ENCODE measurements around the gene BMP7.
"Not testable (repeated sequence)": the region's sequence is repeated elsewhere in the genome, so short reads cannot be mapped to it uniquely, and the experiment has no call there.

Gene BMP7

DNA sequence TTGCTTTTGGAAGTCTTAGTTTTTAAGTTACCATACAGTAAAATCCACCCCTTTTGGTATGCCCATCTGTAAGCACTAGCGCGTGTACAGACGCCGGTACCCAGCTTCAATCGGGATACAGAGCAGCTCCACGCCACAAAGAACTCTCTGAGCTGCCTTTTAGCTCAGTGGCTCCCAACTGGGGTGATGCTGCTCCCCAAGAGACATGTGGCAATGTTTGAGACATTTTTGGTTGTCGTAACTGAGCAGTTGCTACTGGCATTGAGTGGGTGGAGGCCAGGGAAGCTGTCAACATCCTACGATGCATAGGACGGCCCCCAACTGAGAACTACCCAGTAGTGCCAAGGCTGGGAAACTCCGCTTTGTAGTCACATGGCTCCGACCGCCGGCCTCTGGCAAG lies 73.3 kb downstream of the BMP7 start:
- DNase-seq (ENCODE audit: low spot score in 2 of 2) (no peak), ATAC-seq (replicated peaks; ENCODE audit: extremely low read depth, poor library complexity, severe bottlenecking) (no peak)
- Mint-ChIP-seq H3K4me3 (no peak overlapping the region), H3K27ac (ENCODE audit: low read depth) (no peak overlapping the region), H3K27me3 (peaks cover 19% of the 10 kb centered on the region), H3K4me1 (no peaks in the 10 kb centered on the region), H3K36me3 (ENCODE audit: insufficient read depth) (peaks cover 3% of the 10 kb centered on the region), H3K9me3 (no peaks in the 10 kb centered on the region)

DNA sequence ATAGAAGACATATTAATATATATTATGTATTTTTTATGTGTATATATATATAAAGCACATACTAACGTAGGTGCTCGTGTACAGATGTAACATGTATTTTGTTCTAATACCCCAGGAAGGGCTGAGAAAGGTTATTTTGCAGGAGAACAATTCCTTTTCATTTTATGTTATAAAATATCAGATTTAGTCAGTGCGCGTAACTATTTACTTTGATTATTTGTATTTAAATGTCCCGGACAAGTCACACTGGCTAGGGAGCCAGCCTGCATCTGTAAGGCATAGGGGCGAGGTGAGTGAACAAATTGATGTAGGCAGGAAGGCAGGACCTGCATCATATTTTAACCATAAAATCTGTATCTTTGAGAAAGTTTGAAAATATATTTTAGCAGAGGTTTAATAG lies 74.1 kb downstream of the BMP7 start:
- Mint-ChIP-seq H3K27ac (ENCODE audit: low read depth) (no peak overlapping the region), H3K27me3 (peaks cover 19% of the 10 kb centered on the region), H3K9me3 (no peaks in the 10 kb centered on the region), H3K36me3 (ENCODE audit: insufficient read depth) (peaks cover 3% of the 10 kb centered on the region), H3K4me3 (no peak overlapping the region), H3K4me1 (no peaks in the 10 kb centered on the region)
- ATAC-seq (replicated peaks; ENCODE audit: extremely low read depth, poor library complexity, severe bottlenecking), result no peak
- DNase-seq (ENCODE audit: low spot score in 2 of 2), result no peak

DNA sequence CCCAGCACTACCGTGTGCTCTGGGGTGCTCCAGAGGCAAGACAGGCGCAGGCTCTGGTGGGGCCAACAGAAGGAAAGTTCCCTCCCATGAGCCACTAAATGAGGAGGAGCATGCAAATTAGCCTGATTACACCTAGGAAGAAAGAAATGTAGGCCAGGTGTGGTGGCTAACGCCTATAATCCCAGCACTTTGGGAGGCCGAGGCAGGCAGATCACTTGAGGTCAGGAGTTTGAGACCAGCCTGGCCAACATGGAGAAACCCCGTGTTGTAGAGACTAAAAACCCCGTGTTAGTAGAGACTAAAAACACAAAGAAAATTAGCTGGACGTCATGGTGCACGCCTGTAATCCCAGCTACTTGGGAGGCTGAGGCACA lies 75.2 kb downstream of the BMP7 start:
- not testable (repeated sequence) for H3K4me3 Mint-ChIP-seq; ATAC-seq (replicated peaks; ENCODE audit: extremely low read depth, poor library complexity, severe bottlenecking); DNase-seq (ENCODE audit: low spot score in 2 of 2); H3K9me3 Mint-ChIP-seq; H3K4me1 Mint-ChIP-seq; H3K36me3 Mint-ChIP-seq (ENCODE audit: insufficient read depth); H3K27ac Mint-ChIP-seq (ENCODE audit: low read depth)
- H3K27me3 Mint-ChIP-seq, result peaks cover 22% of the 10 kb centered on the region

DNA sequence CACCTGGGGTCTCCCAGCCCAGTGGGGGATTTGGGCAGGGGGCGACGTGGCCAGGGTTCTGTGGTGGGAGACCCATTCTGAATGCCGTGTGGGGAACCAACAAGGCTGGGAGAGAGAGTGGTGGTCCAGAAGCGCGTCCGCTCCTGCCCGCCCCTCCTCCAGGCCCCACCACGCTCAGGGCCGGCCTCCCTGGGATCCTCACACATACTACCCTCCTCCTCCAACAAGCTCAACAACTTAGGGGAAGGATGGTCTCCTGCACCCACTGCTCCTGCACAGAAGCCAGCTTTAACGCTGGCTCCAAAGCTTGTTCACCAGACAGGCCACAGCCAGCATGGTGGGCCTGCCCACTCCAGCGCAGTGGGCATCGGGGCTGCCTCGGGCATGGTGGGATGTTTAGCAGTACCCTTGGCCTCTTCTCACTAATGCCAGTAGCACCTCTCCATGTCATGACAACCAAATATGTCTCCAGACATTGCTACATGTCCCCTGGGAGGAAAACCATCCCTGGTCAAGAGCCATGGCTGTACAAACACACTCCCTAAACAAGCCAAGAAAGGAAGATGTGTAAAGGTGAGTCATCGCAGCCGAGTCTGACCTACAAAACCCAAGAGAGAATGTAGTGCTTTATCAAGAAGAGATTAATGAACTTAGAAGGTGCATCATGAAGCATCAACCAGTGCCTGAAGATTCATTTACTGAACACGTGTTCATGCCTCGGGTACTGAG lies 75.7 kb downstream of the BMP7 start:
- Mint-ChIP-seq H3K27ac (ENCODE audit: low read depth) (no peak overlapping the region), H3K9me3 (no peaks in the 10 kb centered on the region), H3K36me3 (ENCODE audit: insufficient read depth) (peaks cover 3% of the 10 kb centered on the region), H3K4me3 (no peak overlapping the region), H3K27me3 (peaks cover 25% of the 10 kb centered on the region), H3K4me1 (no peaks in the 10 kb centered on the region)
- ATAC-seq (replicated peaks; ENCODE audit: extremely low read depth, poor library complexity, severe bottlenecking), result no peak
- DNase-seq (ENCODE audit: low spot score in 2 of 2), result no peak

DNA sequence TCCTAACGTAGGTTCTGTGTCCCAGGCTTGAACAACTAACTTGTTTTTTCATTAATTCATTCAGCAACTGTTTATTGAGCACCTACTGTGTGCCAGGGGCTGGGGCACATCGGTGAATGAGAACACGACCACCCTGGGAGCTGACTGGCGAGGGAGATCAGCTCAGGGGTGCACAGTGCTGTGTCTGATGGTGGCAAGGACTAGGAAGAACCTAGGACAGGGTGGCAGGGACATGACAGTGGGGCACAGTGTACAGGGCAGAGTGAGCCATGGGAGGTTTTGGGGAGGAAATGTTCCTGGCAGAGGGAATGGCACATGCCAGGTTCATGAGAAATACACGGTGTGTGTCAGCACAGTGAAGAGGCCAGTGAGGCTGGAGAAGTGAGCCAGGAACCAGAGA lies 76.7 kb downstream of the BMP7 start:
- Mint-ChIP-seq H3K4me1 (no peaks in the 10 kb centered on the region), H3K9me3 (no peaks in the 10 kb centered on the region), H3K4me3 (no peak overlapping the region), H3K36me3 (ENCODE audit: insufficient read depth) (no peaks in the 10 kb centered on the region), H3K27me3 (peaks cover 26% of the 10 kb centered on the region), H3K27ac (ENCODE audit: low read depth) (no peak overlapping the region)
- no peak for DNase-seq (ENCODE audit: low spot score in 2 of 2)
- no peak for ATAC-seq (replicated peaks; ENCODE audit: extremely low read depth, poor library complexity, severe bottlenecking)

DNA sequence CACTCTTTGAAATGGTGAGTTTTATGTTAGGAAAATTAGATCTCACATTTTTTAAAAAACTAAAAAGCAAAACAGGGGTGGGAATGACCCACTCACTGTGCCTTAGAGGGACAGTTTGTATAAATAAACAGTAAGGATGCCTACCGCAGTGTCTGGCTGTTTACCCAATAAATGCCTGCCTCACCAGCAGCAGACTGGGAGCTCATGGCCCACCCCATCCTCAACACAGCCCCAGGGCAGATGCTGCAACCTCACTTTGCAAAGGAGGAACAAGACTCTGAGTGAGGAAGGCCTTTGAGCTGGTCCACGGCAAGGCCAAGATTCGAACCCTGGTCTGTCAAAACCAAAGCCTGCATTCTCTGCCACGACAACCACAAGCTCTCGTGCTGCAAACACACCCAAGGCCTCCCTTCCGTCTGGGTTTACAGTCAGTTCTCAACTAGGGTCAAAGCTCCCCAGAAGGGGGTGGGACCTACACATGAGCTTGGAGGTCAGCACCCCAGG lies 77.8 kb downstream of the BMP7 start:
- ATAC-seq (replicated peaks; ENCODE audit: extremely low read depth, poor library complexity, severe bottlenecking) (no peak), DNase-seq (ENCODE audit: low spot score in 2 of 2) (no peak)
- Mint-ChIP-seq H3K4me1 (no peaks in the 10 kb centered on the region), H3K27me3 (peaks cover 27% of the 10 kb centered on the region), H3K27ac (ENCODE audit: low read depth) (no peak overlapping the region), H3K36me3 (ENCODE audit: insufficient read depth) (no peaks in the 10 kb centered on the region), H3K9me3 (no peaks in the 10 kb centered on the region), H3K4me3 (no peak overlapping the region)

DNA sequence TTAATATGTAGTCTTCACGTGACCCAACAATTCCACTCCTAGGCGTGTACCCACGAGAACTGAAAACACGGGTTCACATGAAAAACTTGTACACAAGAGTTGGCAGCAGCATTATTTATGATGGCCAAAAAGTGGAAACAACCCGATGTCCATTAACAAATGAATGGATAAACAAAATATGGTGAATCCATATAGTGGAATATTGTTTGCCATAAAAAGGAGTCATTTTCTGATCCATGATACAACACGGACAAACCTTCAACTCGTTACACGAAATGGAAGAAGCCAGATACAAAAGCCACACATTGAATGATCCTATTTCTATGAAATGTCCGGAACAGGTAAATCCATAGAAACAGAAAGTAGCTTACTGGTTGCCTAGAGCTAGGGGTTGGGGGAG lies 78.4 kb downstream of the BMP7 start:
- H3K9me3 Mint-ChIP-seq, result no peaks in the 10 kb centered on the region
- no peaks in the 10 kb centered on the region for H3K4me1 Mint-ChIP-seq
- no peaks in the 10 kb centered on the region for H3K36me3 Mint-ChIP-seq (ENCODE audit: insufficient read depth)
- DNase-seq (ENCODE audit: low spot score in 2 of 2) (no peak), ATAC-seq (replicated peaks; ENCODE audit: extremely low read depth, poor library complexity, severe bottlenecking) (no peak)
- peaks cover 31% of the 10 kb centered on the region for H3K27me3 Mint-ChIP-seq
- H3K4me3 Mint-ChIP-seq, result no peak overlapping the region
- H3K27ac Mint-ChIP-seq (ENCODE audit: low read depth), result no peak overlapping the region

DNA sequence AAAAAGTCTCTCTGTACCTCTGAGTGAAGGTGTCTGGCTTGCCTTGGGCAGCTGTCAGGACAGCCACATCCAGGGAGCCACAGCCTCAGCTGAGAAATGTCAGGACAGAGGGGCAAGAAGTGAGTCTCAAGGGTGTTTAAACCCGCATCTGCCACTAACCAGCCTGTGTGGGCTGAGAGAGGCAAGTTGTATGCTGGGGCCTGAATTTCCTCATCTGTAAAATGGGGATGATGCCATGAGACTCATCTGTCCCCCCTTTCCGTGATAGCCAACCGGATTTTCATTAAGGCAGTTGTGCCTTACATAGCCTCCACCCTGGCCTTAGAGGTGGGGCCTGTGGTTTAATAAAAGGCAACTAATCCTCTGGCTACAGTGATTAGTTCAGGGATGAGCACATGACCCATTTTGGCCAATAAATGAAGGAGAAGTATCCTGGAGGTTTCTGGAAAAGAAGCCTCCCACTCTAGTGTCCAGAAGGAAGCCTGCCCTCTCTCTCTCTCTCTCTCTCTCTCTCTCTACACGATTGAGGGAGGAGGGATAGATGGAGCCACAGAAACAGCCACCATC lies 79.3 kb downstream of the BMP7 start:
- ATAC-seq (replicated peaks; ENCODE audit: extremely low read depth, poor library complexity, severe bottlenecking), result no peak
- Mint-ChIP-seq H3K27ac (ENCODE audit: low read depth) (no peak overlapping the region), H3K36me3 (ENCODE audit: insufficient read depth) (no peaks in the 10 kb centered on the region), H3K4me3 (no peak overlapping the region), H3K4me1 (no peaks in the 10 kb centered on the region), H3K27me3 (peaks cover 31% of the 10 kb centered on the region), H3K9me3 (no peaks in the 10 kb centered on the region)
- no peak for DNase-seq (ENCODE audit: low spot score in 2 of 2)

DNA sequence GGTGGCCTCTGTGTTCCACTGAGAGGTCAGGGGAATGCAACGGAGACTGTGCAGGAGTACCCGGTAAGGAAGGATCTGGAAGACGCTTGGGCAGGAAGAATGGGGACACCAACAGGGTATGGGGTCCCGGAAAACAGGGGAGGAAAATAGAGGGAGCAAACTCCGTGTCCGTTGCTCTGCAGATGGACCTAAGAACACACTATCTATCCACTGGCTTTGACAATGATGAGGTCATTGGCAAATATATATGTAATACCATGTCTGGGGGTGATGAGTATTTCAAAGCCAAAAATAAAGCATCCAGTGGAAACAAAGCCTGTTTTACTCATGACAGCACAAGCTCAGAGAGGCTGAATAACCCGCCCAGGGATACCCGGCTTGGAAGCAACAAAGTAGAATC lies 80.2 kb downstream of the BMP7 start:
- no peak for ATAC-seq (replicated peaks; ENCODE audit: extremely low read depth, poor library complexity, severe bottlenecking)
- no peaks in the 10 kb centered on the region for H3K36me3 Mint-ChIP-seq (ENCODE audit: insufficient read depth)

DNA sequence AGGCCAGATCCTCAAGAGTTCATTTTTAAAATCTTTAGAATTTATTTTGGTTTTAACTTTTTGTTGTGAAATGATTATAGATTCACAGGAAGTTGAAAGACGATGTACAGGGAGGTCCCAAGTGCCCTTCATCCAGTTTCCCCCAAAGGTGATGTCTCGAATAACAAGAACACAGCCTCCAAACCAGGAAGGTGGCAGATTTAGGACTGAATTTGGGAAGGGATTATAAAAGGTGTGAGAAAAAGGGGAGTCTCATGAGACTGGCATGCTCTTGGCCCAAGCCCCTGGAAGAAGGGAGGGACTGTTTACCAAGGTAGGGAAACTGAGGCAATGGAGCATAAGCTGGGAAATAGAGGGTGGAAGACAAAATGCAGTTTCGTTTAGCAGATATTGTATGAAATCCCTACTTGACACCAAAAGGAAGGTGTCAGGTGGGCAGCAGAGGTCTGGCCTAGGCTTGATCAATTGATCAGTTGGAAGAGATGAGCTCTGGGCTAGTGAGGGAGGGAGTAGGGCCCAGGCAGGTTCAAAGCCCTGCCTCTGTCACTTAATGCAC lies 81.2 kb downstream of the BMP7 start:
- no peak overlapping the region for H3K27ac Mint-ChIP-seq (ENCODE audit: low read depth)
- H3K4me3 Mint-ChIP-seq, result no peak overlapping the region
- no peaks in the 10 kb centered on the region for H3K9me3 Mint-ChIP-seq
- ATAC-seq (replicated peaks; ENCODE audit: extremely low read depth, poor library complexity, severe bottlenecking) (no peak), DNase-seq (ENCODE audit: low spot score in 2 of 2) (no peak)
- H3K36me3 Mint-ChIP-seq (ENCODE audit: insufficient read depth), result no peaks in the 10 kb centered on the region
- H3K27me3 Mint-ChIP-seq, result peaks cover 44% of the 10 kb centered on the region
- H3K4me1 Mint-ChIP-seq, result no peaks in the 10 kb centered on the region

More for the DNA sequence above, 80.2 kb downstream of the BMP7 start:
- Mint-ChIP-seq H3K4me3 (no peak overlapping the region), H3K4me1 (no peaks in the 10 kb centered on the region), H3K9me3 (no peaks in the 10 kb centered on the region), H3K27me3 (peaks cover 40% of the 10 kb centered on the region), H3K27ac (ENCODE audit: low read depth) (no peak overlapping the region)
- DNase-seq (ENCODE audit: low spot score in 2 of 2), result no peak

DNA sequence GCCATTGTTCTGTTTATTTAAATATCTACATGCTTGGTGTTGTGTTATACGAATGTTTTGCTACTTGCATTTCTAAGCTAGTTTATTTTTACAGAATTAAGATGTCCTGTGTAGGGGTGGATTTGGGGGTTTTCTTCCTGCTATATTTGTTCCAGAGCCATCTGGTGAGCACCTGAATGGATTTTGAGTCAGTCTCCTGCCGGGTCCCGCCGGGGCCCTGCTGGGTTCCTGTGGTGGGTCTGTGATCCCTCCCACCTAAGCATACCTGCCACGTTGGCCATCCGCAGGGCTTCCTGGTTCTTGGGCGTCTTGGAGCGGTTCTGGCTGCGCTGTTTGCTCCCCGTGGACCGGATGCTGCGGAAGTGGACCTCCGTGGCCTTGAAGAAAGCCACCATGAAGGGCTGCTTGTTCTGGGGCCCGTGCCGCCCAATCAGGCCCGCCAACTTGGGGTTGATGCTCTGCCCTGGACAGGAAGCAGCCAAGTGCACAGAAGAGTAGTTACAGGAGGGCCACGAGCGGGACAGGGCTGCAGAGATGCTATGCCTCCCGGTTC lies 82.9 kb downstream of the BMP7 start:
- H3K4me3 Mint-ChIP-seq, result no peak overlapping the region
- H3K27me3 Mint-ChIP-seq, result peaks cover 49% of the 10 kb centered on the region
- H3K9me3 Mint-ChIP-seq, result no peaks in the 10 kb centered on the region
- H3K36me3 Mint-ChIP-seq (ENCODE audit: insufficient read depth), result no peaks in the 10 kb centered on the region
- ATAC-seq (replicated peaks; ENCODE audit: extremely low read depth, poor library complexity, severe bottlenecking) (no peak), DNase-seq (ENCODE audit: low spot score in 2 of 2) (no peak)
- H3K27ac Mint-ChIP-seq (ENCODE audit: low read depth), result no peak overlapping the region
- no peaks in the 10 kb centered on the region for H3K4me1 Mint-ChIP-seq

DNA sequence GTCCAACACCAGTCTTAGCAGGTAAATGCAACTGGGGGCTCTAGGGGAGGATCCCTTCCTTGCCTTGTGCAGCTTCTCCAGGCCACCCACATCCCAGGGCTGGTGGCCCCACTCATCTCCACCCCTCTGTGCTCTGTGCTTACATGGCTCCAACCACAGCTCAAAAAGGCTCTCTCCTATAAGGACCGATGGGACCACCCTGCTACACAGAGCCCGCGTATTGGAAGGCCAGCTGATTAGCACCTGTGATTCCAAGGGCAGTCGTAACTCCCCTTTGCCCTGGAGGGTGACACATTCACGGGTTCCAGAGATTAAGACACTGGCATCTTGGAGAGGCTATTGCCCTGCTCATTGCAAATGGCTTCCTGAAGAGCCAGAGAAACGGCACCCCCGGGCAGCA lies 84.8 kb downstream of the BMP7 start:
- H3K36me3 Mint-ChIP-seq (ENCODE audit: insufficient read depth), result no peaks in the 10 kb centered on the region
- peaks cover 66% of the 10 kb centered on the region for H3K27me3 Mint-ChIP-seq
- H3K27ac Mint-ChIP-seq (ENCODE audit: low read depth), result no peak overlapping the region
- no peaks in the 10 kb centered on the region for H3K4me1 Mint-ChIP-seq
- H3K4me3 Mint-ChIP-seq, result no peak overlapping the region
- H3K9me3 Mint-ChIP-seq, result no peaks in the 10 kb centered on the region
- ATAC-seq (replicated peaks; ENCODE audit: extremely low read depth, poor library complexity, severe bottlenecking), result no peak
- DNase-seq (ENCODE audit: low spot score in 2 of 2), result no peak

DNA sequence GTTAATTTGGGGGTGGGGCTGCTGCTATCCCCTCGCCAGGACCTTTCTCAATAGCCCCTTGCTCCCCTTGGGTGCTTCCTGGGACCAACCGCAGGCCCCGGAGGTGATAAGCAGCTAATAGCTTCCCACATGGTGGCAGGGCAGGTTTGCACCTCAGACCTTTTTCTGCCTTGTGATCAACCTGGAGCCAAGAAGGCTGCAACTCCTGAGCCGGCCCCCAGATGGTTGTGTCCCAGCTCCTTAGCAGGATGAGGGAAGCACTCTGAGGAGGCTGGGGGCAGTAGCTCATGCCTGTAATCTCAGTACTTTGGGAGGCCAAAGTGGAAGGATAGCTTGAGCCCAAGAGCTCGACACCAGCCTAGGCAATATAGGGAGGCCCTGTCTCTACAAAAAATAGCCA lies 85.5 kb downstream of the BMP7 start:
- ATAC-seq (replicated peaks; ENCODE audit: extremely low read depth, poor library complexity, severe bottlenecking), result no peak
- Mint-ChIP-seq H3K36me3 (ENCODE audit: insufficient read depth) (no peaks in the 10 kb centered on the region), H3K4me3 (no peak overlapping the region), H3K9me3 (no peaks in the 10 kb centered on the region), H3K27ac (ENCODE audit: low read depth) (no peak overlapping the region), H3K4me1 (no peaks in the 10 kb centered on the region), H3K27me3 (peaks cover 63% of the 10 kb centered on the region)
- DNase-seq (ENCODE audit: low spot score in 2 of 2), result no peak

All from central memory CD8-positive, alpha-beta T cell (primary cell).